Fibroblast of skin of right quadriceps (primary cell): ENCODE measurements around the gene IL19.
"Not testable (repeated sequence)": the region's sequence is repeated elsewhere in the genome, so short reads cannot be mapped to it uniquely, and the experiment has no call there.

Source experiments
- DNase-seq: peaks from one replicate; pipeline ENCODE4 v3.0.0-alpha.2; 2013

Gene IL19

GRCh38 chr1:206741142-206741701 is 29.4 kb upstream of the IL19 start:
- no peak for DNase-seq

- DNase-seq, result no peak
Observed at GRCh38 chr1:206742719-206743383, 27.7 kb upstream of the IL19 start.

- DNase-seq, result no peak
Observed at GRCh38 chr1:206744683-206745082, 25.9 kb upstream of the IL19 start.

- DNase-seq, result no peak
Observed at GRCh38 chr1:206745301-206745700, 25.3 kb upstream of the IL19 start.

- DNase-seq, result no peak
Observed at GRCh38 chr1:206748348-206749030, 22.1 kb upstream of the IL19 start.

- no peak for DNase-seq
Observed at GRCh38 chr1:206751891-206752290, 18.7 kb upstream of the IL19 start.

GRCh38 chr1:206752481-206752880 is 18.1 kb upstream of the IL19 start:
- DNase-seq, result no peak

GRCh38 chr1:206753141-206753540 is 17.4 kb upstream of the IL19 start:
- peak; percentile 68 for DNase-seq

GRCh38 chr1:206754011-206754410 is 16.6 kb upstream of the IL19 start:
- peak; percentile 62 for DNase-seq

GRCh38 chr1:206757524-206758266 is 12.9 kb upstream of the IL19 start:
- DNase-seq, result no peak

- DNase-seq, result no peak
Observed at GRCh38 chr1:206760590-206760989, 10.0 kb upstream of the IL19 start.

GRCh38 chr1:206761159-206761768 is 9.3 kb upstream of the IL19 start:
- no peak for DNase-seq

GRCh38 chr1:206762741-206763364 is 7.7 kb upstream of the IL19 start:
- not testable (repeated sequence) for DNase-seq

GRCh38 chr1:206765771-206766170 is 4.8 kb upstream of the IL19 start:
- DNase-seq, result not testable (repeated sequence)

- DNase-seq, result peak; percentile 34
Observed at GRCh38 chr1:206766251-206766856, 4.2 kb upstream of the IL19 start.

GRCh38 chr1:206768472-206769303 is 1.9 kb upstream of the IL19 start:
- DNase-seq, result no peak

- no peak for DNase-seq
Observed at GRCh38 chr1:206769304-206769731, 1.3 kb upstream of the IL19 start.

GRCh38 chr1:206771338-206771692 is 742 bp downstream of the IL19 start:
- no peak for DNase-seq

- no peak for DNase-seq
Observed at GRCh38 chr1:206772243-206772937, 1.8 kb downstream of the IL19 start, which contains the start of gene IL10. TSS of gene IL10 (minus strand) at chr1:206772494. CDS start at chr1:206772435, 59 bp downstream.

GRCh38 chr1:206774093-206774492 is 3.5 kb downstream of the IL19 start:
- DNase-seq, result no peak

- DNase-seq, result no peak
Observed at GRCh38 chr1:206776229-206776628, 5.7 kb downstream of the IL19 start.
